AG09319 (cell line): ENCODE results near the gene SAMM50.

ENCODE experiments used
- DNase-seq: peaks from one replicate; pipeline ENCODE4 v3.0.0-alpha.2; 2010; ENCODE audit warnings: low read depth; ENCODE audit errors: extremely low read depth
- TF ChIP-seq, protein P1 (sequence below): IDR thresholded peaks from 2 replicates; pipeline ENCODE4 v1.5.1; 2011; ENCODE audit warnings: low read depth, mild to moderate bottlenecking, inconsistent platforms, low read length, moderate library complexity

The SAMM50 gene

DNA sequence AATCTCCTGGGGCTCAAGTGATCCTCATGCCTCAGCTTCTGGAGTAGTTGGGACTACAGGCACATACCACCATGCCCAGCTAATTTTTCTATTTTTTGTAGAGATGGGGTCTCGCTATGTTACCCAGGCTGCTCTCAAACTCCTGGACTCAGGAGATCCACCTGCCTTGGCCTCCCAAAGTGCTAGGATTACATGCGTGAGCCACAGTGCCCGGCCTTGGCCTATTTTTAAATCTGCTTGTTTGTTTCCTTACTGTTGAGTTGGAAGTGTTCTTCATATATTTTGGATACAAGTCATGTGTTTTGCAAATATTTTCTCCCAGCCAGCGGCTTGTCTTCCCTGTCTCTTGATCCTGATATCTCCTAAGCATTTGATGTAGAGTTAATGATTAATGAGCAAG, 73.8 kb downstream of the SAMM50 start:
- DNase-seq = no peak
- TF ChIP-seq, protein P1, sequence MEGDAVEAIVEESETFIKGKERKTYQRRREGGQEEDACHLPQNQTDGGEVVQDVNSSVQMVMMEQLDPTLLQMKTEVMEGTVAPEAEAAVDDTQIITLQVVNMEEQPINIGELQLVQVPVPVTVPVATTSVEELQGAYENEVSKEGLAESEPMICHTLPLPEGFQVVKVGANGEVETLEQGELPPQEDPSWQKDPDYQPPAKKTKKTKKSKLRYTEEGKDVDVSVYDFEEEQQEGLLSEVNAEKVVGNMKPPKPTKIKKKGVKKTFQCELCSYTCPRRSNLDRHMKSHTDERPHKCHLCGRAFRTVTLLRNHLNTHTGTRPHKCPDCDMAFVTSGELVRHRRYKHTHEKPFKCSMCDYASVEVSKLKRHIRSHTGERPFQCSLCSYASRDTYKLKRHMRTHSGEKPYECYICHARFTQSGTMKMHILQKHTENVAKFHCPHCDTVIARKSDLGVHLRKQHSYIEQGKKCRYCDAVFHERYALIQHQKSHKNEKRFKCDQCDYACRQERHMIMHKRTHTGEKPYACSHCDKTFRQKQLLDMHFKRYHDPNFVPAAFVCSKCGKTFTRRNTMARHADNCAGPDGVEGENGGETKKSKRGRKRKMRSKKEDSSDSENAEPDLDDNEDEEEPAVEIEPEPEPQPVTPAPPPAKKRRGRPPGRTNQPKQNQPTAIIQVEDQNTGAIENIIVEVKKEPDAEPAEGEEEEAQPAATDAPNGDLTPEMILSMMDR = no peak

DNA sequence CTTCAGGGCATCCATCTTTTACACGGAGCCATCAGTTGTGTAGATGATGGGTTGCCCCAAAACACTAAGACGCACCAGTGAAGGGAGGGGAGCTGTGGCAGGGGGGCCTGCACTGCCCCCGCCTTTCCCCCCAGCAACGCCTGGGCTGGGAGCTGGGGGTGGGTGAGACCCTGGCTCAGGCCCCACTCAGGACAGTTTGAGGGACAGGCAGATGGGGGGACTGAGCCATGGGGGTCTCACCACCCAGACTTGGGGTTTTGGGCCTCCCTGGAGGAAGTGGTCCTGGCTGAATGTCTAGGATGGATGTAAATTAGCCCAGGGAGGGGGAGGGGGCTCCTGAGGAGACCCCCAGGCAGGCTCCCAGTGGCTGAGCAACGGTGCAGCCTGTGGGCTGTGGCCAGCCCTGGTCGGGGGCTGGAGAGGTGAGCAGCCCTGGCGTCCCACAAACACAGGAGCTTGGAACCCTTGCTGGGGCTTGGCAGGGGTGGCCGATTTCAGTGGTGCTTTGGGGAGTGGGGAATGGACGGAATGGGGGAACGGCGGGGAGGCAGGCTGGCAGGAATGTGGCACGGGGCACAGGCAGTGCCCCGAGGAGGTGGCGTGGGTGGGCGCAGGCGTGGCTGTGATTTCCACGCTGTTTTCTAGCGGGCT, 74.9 kb downstream of the SAMM50 start:
- TF ChIP-seq, protein P1 = no peak
- no peak for DNase-seq

DNA sequence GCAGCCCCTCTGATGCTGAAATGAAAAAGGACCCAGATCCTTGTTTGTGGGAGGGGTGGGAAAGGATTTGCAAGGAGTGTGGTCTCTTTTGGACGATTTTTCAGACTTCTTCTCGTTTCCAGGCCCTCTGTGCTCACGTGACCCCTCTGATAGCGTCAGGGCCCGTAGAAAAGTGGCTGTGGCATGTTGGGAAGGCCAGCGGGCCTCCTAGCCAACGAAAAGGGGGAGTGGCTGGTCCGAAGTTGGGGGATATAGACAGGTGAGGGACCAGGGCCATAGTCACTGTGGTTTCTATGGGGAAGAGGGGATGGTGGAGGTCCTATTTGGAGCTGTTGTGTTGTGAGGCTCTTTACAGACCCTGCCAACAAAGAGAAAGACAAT, 75.5 kb downstream of the SAMM50 start:
- TF ChIP-seq, protein P1 = no peak
- no peak for DNase-seq

DNA sequence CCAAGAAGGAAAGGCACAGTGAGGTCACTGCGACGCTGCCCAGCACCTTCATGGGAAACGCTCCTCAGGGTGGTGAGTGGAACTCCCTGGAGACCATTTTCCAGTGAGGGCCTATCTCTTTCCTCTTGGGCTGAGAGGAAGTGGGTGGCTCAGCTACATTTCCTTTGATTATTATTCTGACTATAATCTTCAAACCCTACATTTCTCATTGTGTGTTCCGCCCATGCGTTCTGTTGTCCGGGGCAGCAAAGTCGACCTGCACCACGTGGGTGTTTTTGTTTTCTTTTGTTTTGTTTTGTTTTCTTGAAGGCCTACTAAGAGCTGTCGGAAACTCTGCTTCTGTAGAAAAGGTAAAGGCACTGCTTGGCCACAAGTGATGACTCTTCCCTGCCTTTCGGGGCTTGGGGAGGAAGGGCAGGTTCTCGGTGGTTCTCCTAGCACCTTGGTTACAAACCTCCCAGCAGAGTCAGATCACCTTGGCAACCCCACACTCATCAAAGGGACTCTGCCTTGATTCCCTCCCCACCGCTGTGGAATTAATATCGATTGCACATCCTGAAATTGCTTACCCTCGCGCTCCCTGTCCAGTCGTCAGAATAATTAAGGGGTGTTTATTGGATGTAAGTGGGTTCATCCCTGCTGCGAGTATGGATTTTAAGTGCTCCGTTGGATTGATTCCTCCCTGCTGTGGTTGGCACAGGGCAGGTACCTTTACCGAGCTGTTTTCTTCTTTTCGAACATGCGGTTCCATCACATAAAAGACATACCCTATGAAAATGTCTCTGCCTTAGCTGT, 76.1 kb downstream of the SAMM50 start:
- no peak for DNase-seq

DNA sequence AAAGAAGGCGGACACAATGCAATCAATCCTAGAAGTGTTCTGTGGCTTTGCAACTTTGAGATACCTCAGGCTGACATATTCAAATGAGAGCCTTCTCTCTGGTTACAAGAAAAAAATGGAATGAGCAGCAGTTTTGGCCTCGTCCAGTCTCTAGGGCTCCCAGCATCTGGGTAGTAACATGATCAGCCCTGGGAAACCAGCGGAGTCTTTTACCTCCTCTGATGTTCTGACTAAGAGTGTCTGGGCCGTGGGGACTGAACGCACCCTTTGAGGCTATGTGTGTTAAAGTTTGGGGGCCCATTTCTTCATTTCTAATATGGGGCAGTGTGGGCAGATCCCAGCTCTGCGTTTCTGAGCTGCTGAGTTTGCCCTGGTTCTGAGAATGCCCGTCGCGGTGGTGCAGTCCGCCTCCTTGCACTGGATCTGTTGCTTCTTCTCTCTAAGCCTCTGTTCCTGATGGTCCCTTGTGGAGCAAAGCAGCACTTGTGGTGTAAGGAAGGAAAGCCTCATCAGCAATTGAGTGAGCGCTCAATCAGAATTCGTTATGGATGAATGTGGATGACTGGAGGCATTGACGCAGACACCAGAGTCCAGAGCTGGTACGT, 77.0 kb downstream of the SAMM50 start:
- DNase-seq = no peak
- TF ChIP-seq, protein P1 = no peak

More for the DNA sequence above, 76.1 kb downstream of the SAMM50 start:
- TF ChIP-seq, protein P1 = no peak

DNA sequence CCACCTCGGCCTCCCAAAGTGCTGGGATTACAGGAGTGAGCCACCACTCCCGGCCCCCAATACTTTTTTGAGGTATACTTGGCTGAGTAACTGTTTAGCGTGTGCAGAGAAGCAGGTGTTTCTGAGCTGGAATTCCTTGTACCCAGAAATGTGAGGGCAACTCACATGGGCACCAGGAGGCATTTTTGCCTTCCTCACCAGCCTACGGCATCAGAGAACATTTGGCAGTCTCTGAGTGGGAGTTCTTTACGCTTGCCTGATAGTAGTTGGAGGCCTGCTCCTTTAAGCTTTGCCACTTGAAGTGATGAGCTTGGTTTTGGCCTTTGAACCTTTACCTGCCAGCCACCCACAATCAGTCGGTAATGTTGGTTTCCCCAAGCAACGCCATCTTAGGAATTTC, 78.0 kb downstream of the SAMM50 start:
- TF ChIP-seq, protein P1 = no peak
- no peak for DNase-seq

DNA sequence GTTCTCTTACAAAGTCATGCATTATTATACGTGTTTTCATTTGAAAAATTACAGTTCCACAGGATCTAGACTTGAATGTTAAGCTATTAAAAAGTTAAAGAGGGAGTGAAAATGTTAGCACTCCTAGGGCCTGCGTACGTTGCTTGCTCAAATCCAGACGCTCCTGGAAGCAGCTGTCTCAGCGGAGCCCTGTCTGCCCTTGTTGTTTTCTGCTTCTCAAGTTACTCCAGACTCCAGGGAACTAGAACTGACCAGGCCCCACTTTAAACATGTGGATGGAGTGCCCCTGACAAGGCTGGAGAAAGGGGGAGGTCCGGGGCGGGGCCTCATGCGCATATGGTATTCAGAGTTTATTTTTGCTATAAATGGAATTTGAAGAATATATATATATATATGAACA, 78.5 kb downstream of the SAMM50 start:
- TF ChIP-seq, protein P1 = no peak
- no peak for DNase-seq
